ENCODE data around the gene TMEM204. TPM values are rescaled to one million over a fixed set of nuclear protein-coding genes. Genes with fewer than 3 reads are reported as not detected.

TMEM204 gene
- total RNA-seq, 4 donors from 2014 or later: 39.5 to 75.0 (median 57.1) TPM

DNA sequence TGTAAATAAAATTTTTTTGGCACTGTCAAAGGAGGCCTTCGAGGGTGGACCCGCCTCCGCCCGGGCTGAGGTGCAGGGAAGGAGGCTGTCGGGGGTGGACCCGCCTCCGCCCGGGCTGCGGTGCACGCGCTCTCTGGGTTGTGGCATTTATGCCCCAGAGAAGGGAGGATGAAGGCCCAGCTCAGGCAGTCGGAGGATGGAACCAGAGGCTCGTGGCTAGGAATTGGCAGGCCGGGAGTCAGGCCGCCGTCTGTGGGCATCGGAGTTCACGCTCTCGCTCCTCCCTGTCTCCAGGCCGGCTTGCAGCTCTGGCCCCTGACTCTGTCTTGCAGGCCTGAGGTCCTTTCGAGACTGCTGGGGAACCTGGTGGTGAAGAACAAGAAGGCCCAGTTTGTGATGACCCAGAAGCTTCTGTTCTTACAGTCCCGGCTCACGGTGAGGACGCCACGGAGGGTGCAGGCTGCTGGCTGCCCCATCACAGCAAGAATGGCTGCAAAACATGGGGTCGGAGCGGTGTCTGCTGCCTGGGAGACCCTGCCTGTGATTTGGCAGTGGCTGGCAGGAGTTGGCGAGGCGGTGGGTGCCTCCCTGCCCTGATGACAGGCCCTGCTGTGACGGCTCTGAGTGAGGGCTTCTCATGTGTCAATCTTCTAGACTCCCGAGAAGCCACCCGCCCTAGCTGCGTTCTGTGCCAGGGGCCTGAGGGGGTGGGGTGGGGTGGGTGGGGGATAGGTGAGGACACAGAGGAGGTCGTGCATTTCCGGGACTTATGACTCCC, 34.4 kb upstream of the TMEM204 start:
- H3K36me3 ChIP-seq: peaks cover 62 to 97% (median 93%) of the 10 kb centered on the region in 4 donors
- no peaks in the 10 kb centered on the region for H3K27me3 ChIP-seq
- DNase-seq (ENCODE audit: extremely low spot score): no peak
- no peak overlapping the region for H3K27ac ChIP-seq (replicated peaks in 1 of 4)
- no peaks in the 10 kb centered on the region for H3K9me3 ChIP-seq
- intact Hi-C loops (cut with DNase I): no loop called here
- no peak for TF ChIP-seq POLR2A (IDR thresholded peaks at IDR 0.05; ENCODE audit: low read depth)
- no peak for TF ChIP-seq EP300 (IDR thresholded peaks at IDR 0.05)
- no peak for TF ChIP-seq POLR2AphosphoS5 (IDR thresholded peaks at IDR 0.05)
- TF ChIP-seq, protein P1, sequence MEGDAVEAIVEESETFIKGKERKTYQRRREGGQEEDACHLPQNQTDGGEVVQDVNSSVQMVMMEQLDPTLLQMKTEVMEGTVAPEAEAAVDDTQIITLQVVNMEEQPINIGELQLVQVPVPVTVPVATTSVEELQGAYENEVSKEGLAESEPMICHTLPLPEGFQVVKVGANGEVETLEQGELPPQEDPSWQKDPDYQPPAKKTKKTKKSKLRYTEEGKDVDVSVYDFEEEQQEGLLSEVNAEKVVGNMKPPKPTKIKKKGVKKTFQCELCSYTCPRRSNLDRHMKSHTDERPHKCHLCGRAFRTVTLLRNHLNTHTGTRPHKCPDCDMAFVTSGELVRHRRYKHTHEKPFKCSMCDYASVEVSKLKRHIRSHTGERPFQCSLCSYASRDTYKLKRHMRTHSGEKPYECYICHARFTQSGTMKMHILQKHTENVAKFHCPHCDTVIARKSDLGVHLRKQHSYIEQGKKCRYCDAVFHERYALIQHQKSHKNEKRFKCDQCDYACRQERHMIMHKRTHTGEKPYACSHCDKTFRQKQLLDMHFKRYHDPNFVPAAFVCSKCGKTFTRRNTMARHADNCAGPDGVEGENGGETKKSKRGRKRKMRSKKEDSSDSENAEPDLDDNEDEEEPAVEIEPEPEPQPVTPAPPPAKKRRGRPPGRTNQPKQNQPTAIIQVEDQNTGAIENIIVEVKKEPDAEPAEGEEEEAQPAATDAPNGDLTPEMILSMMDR (IDR thresholded peaks at IDR 0.05): no peak
- no peak overlapping the region for H3K4me3 ChIP-seq
- peaks cover 14 to 21% (median 18%) of the 10 kb centered on the region in 4 donors for H3K4me1 ChIP-seq
- 95% methylated on average over 21 of the region's 35 CpGs for WGBS

DNA sequence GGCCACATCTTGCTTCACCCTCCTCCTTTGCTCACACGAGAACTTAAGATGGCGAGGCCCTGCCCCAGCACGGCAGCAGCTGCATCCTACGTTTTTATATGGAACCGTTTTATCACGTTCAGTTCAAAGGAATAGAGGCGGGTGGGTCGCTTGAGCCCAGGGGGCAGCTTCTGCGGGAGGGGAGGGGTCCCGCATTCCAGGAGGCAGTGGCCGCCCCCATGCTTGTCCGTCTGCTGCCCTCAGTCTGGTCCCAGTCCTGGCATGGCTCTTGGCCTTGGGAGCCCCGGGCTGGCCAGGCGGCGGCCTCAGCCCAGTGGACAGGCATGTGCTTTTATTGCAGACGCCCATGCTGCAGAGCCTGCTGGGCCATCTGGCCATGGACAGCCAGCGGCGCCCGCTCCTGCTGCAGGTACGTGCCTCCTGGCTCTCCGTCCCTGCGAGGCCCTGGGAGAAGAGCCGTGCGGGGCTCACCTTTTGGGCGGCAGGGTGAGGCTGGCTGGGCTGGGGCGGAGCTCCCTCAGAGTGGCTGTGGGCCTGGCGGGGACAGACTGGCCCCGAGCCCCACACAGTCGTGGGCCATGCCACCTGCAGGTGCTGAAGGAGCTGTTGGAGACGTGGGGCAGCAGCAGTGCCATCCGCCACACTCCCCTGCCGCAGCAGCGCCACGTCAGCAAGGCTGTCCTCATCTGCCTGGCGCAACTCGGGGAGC, 33.6 kb upstream of the TMEM204 start:
- no peak for DNase-seq (ENCODE audit: extremely low spot score)
- Histone ChIP-seq H3K4me3 (no peak overlapping the region), H3K27ac (replicated peaks in 1 of 4) (no peak overlapping the region), H3K4me1 (peaks cover 6 to 13% (median 9%) of the 10 kb centered on the region in 4 donors), H3K9me3 (no peaks in the 10 kb centered on the region), H3K27me3 (no peaks in the 10 kb centered on the region), H3K36me3 (peaks cover 60 to 96% (median 93%) of the 10 kb centered on the region in 4 donors)
- intact Hi-C loops (cut with DNase I): no loop called here
- WGBS: 94% methylated on average over 28 of the region's 36 CpGs
- no peak for TF ChIP-seq POLR2A (IDR thresholded peaks at IDR 0.05; ENCODE audit: low read depth)
- TF ChIP-seq EP300 (IDR thresholded peaks at IDR 0.05): no peak
- TF ChIP-seq, protein P1 (IDR thresholded peaks at IDR 0.05): no peak
- TF ChIP-seq POLR2AphosphoS5 (IDR thresholded peaks at IDR 0.05): no peak

DNA sequence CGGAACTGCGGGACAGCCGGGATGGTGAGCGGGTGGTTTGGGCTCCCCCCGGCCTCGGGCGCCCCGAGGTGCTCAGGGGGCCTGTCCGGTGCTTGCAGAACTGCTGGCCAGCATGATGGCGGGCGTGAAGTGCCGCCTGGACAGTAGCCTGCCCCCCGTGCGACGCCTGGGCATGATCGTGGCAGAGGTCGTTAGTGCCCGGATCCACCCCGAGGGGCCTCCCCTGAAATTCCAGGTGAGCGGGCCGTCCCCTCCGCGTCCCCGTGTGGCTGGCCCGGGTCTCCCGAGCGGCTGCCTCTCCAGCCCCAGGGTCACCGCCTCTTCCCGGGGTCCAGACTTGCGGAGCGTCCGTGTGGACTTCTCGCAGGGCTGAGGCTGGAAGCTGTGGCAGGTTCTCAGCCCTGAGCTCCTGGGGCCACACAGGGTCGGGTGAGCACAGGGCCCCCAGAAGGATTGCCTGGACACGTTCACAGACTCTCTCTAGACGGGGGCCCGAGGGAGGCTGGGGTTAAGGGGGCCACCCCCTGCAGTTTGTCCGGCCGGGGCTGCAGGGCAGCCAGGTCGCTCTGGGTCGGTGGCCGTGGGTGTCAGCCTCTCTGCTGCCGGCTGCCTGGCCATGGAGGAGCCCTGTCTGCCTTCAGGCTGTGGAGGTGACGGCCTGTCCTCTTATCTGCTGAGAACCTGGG, 32.9 kb upstream of the TMEM204 start:
- no peak overlapping the region for H3K27ac ChIP-seq (replicated peaks in 1 of 4)
- peaks cover 53 to 96% (median 93%) of the 10 kb centered on the region in 4 donors for H3K36me3 ChIP-seq
- H3K27me3 ChIP-seq: no peaks in the 10 kb centered on the region
- WGBS: 95% methylated on average over 25 of the region's 44 CpGs
- H3K9me3 ChIP-seq: no peaks in the 10 kb centered on the region
- intact Hi-C loops (cut with DNase I): no loop called here
- peaks cover 0 to 6% (median 2%) of the 10 kb centered on the region in 4 donors for H3K4me1 ChIP-seq
- H3K4me3 ChIP-seq: no peak overlapping the region
- DNase-seq (ENCODE audit: extremely low spot score): no peak
- TF ChIP-seq POLR2AphosphoS5 (IDR thresholded peaks at IDR 0.05) (no peak), EP300 (IDR thresholded peaks at IDR 0.05) (no peak), POLR2A (IDR thresholded peaks at IDR 0.05; ENCODE audit: low read depth) (no peak)

DNA sequence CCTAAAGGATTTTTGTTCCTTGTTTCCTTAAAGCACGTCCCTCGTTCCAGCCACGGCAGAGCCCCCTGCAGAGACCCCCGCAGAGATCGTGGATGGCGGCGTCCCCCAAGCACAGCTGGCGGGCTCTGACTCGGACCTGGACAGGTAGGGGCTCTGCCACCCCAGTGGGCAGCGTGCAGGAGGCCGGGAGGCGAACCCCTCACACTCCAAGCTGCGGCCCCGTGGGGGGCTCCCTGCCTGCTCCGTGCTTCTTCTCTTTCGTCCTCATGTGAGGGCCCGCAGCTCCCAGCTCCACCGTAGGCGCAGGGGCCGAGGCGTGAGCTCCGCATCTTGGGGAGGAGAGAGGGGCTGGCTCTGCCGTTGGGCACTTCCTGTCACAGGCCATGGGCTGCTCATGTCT, 31.8 kb upstream of the TMEM204 start:
- Histone ChIP-seq H3K36me3 (peaks cover 60 to 96% (median 93%) of the 10 kb centered on the region in 4 donors), H3K27ac (replicated peaks in 1 of 4) (no peak overlapping the region), H3K4me3 (no peak overlapping the region), H3K27me3 (no peaks in the 10 kb centered on the region), H3K4me1 (no peaks in the 10 kb centered on the region), H3K9me3 (no peaks in the 10 kb centered on the region)
- TF ChIP-seq EP300 (IDR thresholded peaks at IDR 0.05) (no peak), POLR2A (IDR thresholded peaks at IDR 0.05; ENCODE audit: low read depth) (no peak)
- intact Hi-C loops (cut with DNase I): no loop called here
- WGBS: 92% methylated on average over 17 of the region's 23 CpGs
- DNase-seq (ENCODE audit: extremely low spot score): no peak

DNA sequence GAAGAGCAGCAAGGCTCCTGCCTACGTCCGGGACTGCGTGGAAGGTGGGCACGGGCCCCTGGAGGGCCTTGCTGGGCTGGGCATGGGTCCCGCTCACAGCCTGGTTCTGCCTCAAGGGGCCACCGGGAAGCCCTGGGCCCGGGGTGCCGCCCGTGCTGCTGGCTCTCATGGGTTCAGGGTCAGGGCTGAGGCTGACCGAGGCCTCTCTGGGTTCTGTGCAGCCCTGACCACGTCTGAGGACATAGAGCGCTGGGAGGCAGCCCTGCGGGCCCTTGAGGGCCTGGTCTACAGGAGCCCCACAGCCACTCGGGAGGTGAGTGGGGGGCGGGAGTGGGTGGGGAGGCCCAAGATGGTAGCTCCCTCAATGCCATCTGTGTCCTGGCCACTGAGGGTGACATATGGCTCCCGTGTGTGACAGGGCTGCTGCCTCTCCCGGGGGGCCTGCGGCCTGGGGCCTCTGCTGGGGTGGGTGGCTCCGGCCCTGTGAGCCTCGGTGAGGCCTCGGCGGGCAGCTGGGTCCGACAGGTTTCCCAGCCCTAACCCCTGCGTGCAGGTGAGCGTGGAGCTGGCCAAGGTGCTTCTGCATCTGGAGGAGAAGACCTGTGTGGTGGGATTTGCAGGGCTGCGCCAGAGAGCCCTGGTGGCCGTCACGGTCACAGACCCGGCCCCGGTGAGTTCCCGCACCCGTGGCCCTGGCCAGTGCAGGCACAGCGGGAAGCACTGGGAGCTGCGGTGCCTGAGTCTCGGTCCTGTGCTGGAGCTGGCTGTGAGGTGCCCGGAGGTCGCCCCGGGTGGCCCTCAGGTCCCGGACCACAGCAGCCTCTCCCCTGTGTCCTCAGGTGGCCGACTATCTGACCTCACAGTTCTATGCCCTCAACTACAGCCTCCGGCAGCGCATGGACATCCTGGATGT, 31.1 kb upstream of the TMEM204 start:
- H3K36me3 ChIP-seq: peaks cover 53 to 96% (median 93%) of the 10 kb centered on the region in 4 donors
- WGBS: 94% methylated on average over 15 of the region's 42 CpGs
- H3K4me3 ChIP-seq: no peak overlapping the region
- H3K9me3 ChIP-seq: no peaks in the 10 kb centered on the region
- no peak overlapping the region for H3K27ac ChIP-seq (replicated peaks in 1 of 4)
- TF ChIP-seq POLR2A (IDR thresholded peaks at IDR 0.05; ENCODE audit: low read depth): no peak
- no peaks in the 10 kb centered on the region for H3K27me3 ChIP-seq
- intact Hi-C loops (cut with DNase I): no loop called here
- H3K4me1 ChIP-seq: no peaks in the 10 kb centered on the region
- DNase-seq (ENCODE audit: extremely low spot score): no peak
